ENCODE results near the gene PPP1R13B.

PPP1R13B gene

GRCh38 chr14:103731916-103732867 lies 115.2 kb downstream of the PPP1R13B start:
- no peak for DNase-seq (ENCODE audit: low read depth)

DNA sequence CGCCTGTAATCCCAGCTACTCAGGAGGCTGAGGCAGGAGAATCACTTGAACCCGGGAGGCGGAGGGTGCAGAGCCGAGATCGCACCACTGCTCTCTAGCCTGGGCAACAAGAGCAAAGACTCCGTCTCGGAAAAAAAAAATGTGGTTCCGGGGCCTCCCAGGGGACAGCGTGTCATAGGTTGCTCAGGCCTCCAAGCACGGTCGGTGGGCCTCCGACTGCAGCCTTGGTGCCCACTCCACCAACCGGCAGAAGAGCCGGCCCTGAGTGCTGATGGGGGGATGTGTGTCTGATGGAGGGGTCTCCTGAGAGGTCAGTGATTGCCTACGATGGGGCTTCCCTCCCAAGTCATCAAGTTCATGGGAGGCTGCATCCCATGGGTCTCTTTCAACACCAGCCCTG lies 115.9 kb downstream of the PPP1R13B start:
- DNase-seq (ENCODE audit: low read depth), result no peak

DNA sequence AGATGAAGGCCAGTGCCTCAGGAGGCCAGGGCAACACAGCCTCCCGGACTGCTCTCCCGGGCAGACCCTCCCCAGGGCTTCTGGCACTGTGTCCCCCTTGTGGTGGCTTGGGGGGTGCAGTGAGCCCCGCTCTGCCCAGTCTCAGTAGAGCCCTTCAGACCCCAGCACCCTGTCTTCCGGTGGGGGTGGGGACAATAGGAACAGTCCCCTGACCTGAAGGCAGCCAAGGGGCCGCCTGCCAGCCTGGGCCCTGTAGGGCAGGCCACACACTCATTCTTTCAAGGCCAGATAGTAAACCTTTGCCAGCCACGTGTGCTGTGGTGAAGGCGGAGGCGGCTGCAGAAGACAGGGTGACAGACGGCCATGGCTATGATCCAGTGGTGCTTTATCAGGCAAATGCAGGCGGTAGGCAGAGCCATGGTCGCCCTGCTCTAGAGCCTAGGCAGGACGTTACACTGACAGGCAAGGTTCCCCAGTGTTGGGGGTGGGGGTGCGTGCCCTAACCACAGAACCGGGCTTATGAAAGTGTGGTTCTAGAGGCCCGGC lies 116.8 kb downstream of the PPP1R13B start:
- DNase-seq (ENCODE audit: low read depth), result no peak

GRCh38 chr14:103729496-103730448 lies 117.6 kb downstream of the PPP1R13B start:
- DNase-seq (ENCODE audit: low read depth), result no peak

- no peak for DNase-seq (ENCODE audit: low read depth)
Observed at GRCh38 chr14:103728721-103729120, 118.7 kb downstream of the PPP1R13B start.

GRCh38 chr14:103728141-103728540 lies 119.2 kb downstream of the PPP1R13B start:
- no peak for DNase-seq (ENCODE audit: low read depth)

DNA sequence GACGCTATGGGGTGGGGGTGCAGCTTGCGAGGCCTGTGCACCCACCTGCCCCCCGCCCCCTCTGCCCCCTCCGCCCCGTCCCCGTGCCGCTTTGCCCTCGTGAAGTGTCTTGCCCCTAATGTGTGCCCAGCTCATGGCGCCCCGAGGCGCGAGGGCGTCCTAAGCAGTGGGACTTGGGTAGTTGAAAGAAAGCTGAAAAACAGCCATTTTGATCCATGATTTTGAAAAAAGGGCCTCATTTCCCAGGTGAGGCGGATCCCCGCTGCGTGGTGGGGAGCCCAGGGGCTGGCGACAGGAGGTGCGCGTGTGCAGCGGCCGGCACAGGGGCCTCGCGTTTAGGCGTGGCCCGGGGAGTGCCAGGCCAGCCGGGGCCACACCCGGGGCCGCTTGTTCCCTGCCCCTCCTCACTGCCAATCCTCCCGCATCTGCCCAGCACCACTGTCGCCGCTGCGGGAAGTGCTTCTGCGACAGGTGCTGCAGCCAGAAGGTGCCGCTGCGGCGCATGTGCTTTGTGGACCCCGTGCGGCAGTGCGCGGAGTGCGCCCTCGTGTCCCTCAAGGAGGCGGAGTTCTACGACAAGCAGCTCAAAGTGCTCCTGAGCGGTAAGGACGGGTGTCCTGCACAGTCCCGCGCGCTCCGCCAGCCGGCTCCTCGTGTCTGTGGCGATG lies 119.9 kb downstream of the PPP1R13B start:
- no peak for DNase-seq (ENCODE audit: low read depth)

DNA sequence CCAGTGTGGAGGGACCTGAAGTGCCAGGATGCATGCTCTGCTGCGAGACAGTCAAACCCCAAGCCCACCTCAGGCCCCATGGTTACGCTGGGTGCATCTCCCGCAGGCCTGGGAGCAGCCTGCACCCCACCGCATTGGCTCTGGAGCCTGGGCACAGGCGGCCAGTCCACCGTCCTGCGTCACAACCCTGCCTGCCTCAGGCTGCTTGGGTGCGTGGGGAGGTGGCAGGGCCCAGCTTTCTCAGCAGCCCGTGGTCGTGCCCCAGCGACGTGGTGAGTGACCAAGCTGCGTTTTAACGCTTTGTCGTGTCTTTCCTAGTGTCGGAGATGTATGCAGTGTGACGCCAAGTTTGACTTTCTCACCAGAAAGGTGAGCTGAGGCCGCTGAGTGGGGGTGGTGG lies 120.9 kb downstream of the PPP1R13B start:
- no peak for DNase-seq (ENCODE audit: low read depth)

DNA sequence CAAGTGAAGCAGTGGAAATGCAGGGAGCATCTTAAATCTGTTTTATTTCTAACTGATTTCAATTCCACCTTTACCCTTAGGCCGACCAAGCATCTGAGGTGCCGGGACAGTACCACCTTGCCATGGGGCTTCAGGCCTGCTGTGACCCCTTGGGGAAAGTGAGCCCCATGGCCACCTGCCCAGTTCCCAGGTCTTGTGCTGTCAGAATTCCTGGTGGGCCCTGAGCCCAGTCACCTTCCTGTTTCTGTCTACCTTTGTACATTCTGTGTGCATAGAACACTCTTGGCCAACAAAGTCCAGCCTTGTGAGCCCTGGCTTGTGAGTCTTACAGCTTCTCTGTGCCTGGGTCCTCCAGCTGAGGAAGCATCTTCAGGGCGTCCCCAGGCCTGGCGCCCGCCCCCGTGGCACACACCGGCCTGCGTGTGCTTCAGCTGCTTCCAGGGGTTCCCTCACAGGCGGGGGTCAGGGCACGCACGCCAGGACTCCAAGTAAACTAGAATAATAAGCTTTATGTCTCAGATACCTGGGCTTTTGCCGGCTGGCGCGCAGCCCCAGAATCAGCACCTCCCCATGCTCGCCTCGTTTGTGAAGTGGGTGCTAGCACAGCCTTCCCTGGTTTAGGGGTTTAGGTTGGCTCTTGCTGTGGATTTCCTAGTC lies 121.5 kb downstream of the PPP1R13B start:
- no peak for DNase-seq (ENCODE audit: low read depth)

DNA sequence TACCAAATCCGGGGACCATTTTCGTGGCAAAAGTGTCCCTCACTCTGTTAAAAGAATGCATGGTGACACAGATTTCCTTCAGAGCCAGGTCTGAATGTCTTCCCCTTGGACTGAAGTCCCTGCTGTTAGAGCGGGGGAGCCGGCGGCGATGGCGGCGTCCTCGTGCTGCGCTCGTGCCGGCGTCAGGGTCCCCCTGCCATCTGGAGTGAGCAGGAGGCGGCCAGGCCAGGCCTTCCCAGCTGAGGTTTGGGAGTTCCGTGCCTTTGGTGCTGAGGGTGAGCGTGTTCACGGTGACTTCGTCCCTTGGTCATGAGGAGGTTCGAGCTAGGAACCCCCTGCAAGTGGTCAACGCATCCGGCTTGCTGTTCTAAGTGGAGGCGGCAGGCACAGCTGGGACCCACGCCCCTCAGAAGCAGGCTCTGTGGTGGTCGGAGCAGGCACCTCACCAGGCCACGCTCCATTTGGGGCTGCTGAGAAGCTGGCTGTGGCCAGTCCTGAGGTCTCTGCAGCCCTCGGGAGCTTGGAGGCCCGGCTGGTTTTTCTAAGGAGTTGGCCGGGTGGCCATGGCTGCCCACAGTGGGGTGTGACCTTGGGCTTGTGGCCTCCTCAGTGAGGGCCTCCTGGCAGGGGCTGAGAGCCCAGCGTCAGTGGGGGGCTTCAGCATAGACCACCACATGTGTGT lies 122.2 kb downstream of the PPP1R13B start:
- no peak for DNase-seq (ENCODE audit: low read depth)

DNA sequence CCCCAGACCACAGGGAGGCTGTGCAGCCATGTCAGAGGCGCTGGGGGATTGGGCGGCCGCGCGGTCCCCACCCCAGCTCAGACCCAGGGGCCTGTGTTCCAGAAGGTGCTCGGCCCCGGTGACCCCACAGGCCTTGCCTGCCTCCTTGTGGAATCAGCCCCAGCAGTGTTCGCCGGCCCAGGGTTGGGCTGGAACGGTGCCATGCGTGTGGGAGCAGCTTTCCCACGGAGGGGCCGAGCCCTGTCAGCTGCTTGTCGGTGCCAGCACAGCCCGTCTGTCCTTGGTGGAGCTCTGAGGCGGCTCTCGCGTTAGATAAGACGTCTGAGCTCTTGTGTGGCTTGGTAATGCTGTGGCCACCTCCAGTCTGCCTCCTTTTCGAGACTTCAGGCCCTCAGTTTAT lies 123.3 kb downstream of the PPP1R13B start:
- DNase-seq (ENCODE audit: low read depth), result no peak

DNA sequence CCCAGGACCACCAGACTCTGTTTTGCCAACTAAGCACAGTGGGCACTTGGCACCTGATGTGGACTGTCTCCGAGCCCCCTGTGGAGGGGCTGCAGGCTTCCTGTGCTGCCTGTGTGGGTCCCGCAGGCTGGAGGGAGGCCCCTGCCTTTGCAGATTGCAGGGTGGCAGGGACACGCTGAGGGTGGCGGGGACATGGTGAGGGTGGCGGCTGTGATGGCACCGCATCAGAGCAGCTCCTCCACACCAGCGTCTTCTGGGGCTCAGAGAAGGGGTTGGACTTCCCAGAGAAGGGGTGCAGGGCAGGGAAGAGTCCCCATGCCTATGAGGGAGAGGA lies 123.7 kb downstream of the PPP1R13B start:
- no peak for DNase-seq (ENCODE audit: low read depth)

GRCh38 chr14:103721334-103722120 lies 125.8 kb downstream of the PPP1R13B start:
- peak; percentile 49 for DNase-seq (ENCODE audit: low read depth)

GRCh38 chr14:103719751-103720150 lies 127.6 kb downstream of the PPP1R13B start:
- no peak for DNase-seq (ENCODE audit: low read depth)

DNA sequence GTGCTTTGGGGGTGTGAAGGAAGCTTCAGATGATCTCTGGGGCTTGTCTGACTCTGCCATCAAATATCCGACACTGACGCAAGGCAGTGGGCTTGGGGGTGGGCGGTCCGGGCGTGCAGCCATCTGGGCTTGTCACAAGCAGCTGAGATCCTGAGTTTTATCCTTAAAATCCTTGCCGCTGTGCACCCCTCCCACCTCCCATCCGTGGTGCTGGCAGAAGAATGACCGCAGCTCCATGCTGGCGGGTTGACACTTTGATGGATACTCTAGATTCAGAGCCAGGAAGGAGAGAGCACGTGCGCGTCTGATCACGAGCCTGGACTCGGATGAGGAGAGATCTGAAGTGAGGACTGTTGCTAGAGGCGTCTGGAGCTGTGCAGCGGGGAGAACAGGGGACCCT lies 128.8 kb downstream of the PPP1R13B start:
- no peak for DNase-seq (ENCODE audit: low read depth)

DNA sequence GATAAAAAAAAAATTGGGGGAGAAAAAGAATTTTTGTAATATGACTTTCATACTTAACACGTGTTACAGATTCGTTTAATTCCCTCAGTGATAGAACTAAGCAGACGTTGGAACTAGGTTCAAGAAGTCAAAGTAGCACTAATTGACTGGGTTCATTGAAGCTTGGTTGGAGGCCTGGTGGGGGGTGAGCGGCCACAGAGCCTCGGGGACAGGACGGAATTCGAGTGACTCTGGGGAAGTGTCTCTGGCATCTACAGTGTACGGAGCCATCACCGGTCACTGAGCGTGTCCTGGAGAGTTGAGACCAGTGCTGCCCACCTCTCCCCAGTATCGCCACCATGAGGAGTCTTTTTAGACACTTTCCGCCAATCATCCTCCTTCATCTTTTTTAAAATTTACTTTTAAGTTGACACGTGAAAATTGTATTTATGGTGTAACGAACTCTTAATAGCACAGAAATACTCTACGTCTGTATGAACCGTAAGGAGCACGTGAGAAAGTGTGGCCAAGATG lies 130.4 kb downstream of the PPP1R13B start:
- no peak for DNase-seq (ENCODE audit: low read depth)

DNA sequence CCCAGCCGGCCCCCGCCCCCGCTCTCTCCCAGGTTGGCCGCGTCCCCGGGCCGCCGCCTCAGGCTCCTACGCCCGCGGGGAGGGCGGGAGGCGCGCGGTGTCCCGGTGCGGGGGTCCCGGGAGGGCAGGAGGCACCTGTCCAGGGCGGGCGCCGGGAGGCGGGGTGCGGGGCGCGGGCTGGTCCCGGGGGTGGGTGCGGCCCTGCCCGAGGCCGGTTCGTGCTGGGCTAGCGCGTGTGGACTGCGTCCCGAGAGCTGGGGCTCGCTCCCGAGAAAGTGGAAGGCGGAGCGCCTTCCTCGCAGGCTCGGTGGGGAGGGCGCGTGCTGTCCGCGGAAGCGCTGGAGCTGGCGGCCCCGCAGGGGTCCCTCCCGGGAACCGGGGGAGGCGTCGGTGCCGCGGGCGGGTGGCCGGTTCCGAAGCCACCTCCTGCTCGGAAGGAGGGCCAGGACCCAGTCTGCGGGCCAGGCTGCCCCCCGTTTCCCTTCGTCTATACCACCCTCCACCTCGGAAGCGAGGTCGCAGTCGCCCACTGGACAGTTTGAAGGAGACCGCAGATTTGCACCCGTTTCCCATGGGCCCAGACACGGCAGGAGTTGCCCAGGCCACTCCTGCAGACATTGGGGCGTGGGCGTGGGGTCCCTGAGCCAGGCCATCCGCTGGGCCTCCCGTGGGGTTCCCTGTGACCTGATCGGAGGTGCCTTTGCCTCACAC lies 131.1 kb downstream of the PPP1R13B start:
- peak; percentile 45 for DNase-seq (ENCODE audit: low read depth)

DNA sequence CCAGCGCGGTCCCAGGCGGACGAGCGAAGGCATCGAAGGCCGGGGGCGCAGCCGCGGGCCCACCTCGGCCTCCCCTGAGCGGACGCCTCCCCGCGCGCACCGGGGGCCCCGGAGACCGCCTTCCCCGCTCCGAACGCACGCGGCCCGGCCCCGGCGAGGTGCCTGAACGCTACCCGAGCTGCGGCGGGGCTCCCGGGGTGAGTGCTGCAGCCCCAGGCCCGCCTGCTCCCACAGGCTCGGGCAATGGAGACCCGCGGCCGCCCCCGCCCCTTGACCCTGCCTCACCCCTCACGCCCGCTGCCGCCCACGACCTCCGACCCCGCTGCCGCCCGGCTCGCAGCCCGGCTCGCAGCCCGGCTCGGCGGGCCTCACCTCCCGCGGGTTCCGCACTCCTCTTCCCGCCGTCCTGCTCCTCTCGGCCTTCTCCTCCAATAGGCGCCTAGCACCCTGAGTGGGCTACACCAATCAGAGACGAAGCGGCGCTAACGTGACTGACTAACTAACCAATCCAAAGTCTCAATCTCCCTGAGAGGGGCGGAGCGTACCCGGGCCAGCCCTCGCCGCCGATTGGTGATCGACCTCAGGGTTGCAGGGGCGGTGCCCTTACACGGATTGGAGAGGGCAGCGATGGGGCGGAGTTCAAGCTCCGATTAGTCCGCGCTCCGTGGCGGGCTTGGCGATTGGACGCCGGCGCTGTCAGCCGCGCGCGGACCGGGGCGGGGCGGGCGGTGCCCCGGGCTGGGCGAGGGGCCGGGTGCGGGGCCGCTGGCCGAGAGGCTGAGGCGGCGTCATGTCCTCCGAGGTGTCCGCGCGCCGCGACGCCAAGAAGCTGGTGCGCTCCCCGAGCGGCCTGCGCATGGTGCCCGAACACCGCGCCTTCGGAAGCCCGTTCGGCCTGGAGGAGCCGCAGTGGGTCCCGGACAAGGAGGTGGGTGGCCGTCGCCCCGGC lies 132.0 kb downstream of the PPP1R13B start, which contains the start of the genes XRCC3 and ZFYVE21:
TSS of gene XRCC3 (minus strand) at position 400 of the 949 bp plus-strand sequence. CDS start 4,364 bp downstream, outside the sequence.
TSS of gene ZFYVE21 (plus strand) at position 759 of the 949 bp plus-strand sequence. CDS start at position 791, 32 bp downstream.
- DNase-seq (ENCODE audit: low read depth), result peak; percentile 100
